Skeletal muscle satellite cell (primary cell): Measurements from ENCODE around the gene RABGAP1. TPM values are rescaled to one million over a fixed set of nuclear protein-coding genes. Genes with fewer than 3 reads are reported as not detected.

Experiments used
- small RNA-seq: library from RNA; depleted of rRNA; stranded (forward); fragments of <200 nt; gene quantifications from one replicate; pipeline ENCODE3, GENCODE V24; 2012

The RABGAP1 gene

Small RNA genes lying within 50 kb of the gene (small RNA-seq; reads per million reads assigned to genes)
- gene GPR21 (not detected), gene RNY1P15 (not detected)
